CD4-positive, alpha-beta T cell (primary cell): ENCODE measurements around the gene IRS1. TPM values are rescaled to one million over a fixed set of nuclear protein-coding genes. Genes with fewer than 3 reads are reported as not detected.

Source experiments
- ATAC-seq: fragments of 200-7000 bp; cut with Tn5 transposase; one replicate; pipeline ENCODE4 v1.10.0; 2022; ENCODE audit warnings: mild to moderate bottlenecking; ENCODE audit not compliant: poor library complexity
- CTCF ChIA-PET: fragments of 350-600 bp; sonication (Branson Sonifier 250); formaldehyde crosslinking; loops from one replicate; lab custom pipeline; 2021; ENCODE audit warnings: antibody characterized with exemption, inconsistent platforms; lab: Charles Lee
- POLR2A ChIA-PET: fragments of 350-600 bp; sonication (Branson Sonifier 250); formaldehyde crosslinking; loops from one replicate; lab custom pipeline; 2021; ENCODE audit warnings: antibody characterized with exemption, inconsistent platforms; lab: Charles Lee
- DNase-seq, 14 experiments: peaks; one replicate each; pipeline ENCODE4 v3.0.0-alpha.2; 2013 to 2020; ENCODE audit warnings: mixed read lengths in 2 of 14
- H3K27ac ChIP-seq, 2 donors: one replicate each; pipeline versions ENCODE4 v1.5.1 to v1.7.0; 2013; ENCODE audit warnings: low read length in 2 of 2, low read depth in 1 of 2, mild to moderate bottlenecking in 1 of 2
- H3K27me3 ChIP-seq, 2 experiments: 1 replicate in 1 of 2; 2 replicates in 1 of 2; pipeline versions ENCODE4 v1.6.1 to v1.7.0; 2013; ENCODE audit warnings: low read length in 2 of 2, control low read depth in 1 of 2, mild to moderate bottlenecking in 1 of 2, moderate library complexity in 1 of 2; ENCODE audit not compliant: insufficient read depth in 2 of 2, control insufficient read depth in 1 of 2
- H3K36me3 ChIP-seq: one replicate; pipeline ENCODE4 v1.6.1; 2013; ENCODE audit warnings: low read length, control low read depth; ENCODE audit not compliant: insufficient read depth
- H3K4me1 ChIP-seq: one replicate; pipeline ENCODE4 v1.6.1; 2013; ENCODE audit warnings: low read length, control low read depth; ENCODE audit not compliant: insufficient read depth
- H3K4me3 ChIP-seq: one replicate; pipeline ENCODE4 v1.5.1; 2013; ENCODE audit warnings: mild to moderate bottlenecking, low read length, moderate library complexity
- H3K9me3 ChIP-seq, 2 experiments: 1 replicate in 1 of 2; 2 replicates in 1 of 2; pipeline versions ENCODE4 v1.6.1 to v1.7.0; 2013; ENCODE audit warnings: low read length in 2 of 2, mild to moderate bottlenecking in 2 of 2, control low read depth in 1 of 2, moderate library complexity in 1 of 2; ENCODE audit not compliant: control insufficient read depth in 1 of 2, insufficient read depth in 1 of 2
- H3K27ac Mint-ChIP-seq: one replicate; pipeline ENCODE4 v1.8.0; 2020; ENCODE audit warnings: mixed read lengths
- H3K27me3 Mint-ChIP-seq: one replicate; pipeline ENCODE4 v1.8.0; 2021; ENCODE audit warnings: mixed read lengths
- H3K36me3 Mint-ChIP-seq: one replicate; pipeline ENCODE4 v1.8.0; 2021; ENCODE audit warnings: low read depth, mixed read lengths
- H3K4me1 Mint-ChIP-seq: one replicate; pipeline ENCODE4 v1.8.0; 2021; ENCODE audit warnings: low read depth, mixed read lengths
- H3K4me3 Mint-ChIP-seq: one replicate; pipeline ENCODE4 v1.8.0; 2020; ENCODE audit warnings: mild to moderate bottlenecking, mixed read lengths
- H3K9me3 Mint-ChIP-seq: one replicate; pipeline ENCODE4 v1.8.0; 2020; ENCODE audit warnings: mixed read lengths
- intact Hi-C, 2 experiments: fragments of 100-400 bp; cut with DNase I in 1 of 2; cut with micrococcal nuclease in 1 of 2; formaldehyde crosslinking; loops; one replicate each; pipeline versions ENCODE4 v1.15.1 to v1.9.0; 2023 to 2025; cut with DNase I, micrococcal nuclease
- total RNA-seq, 174 experiments: library from RNA in 2 of 174; stranded (reverse) in 2 of 174; gene quantifications; one replicate each; pipeline ENCODE4 v1.2.3 and lab custom pipeline; 2021 to 2026
- TF ChIP-seq, protein P1 (sequence below): fragments of 200-600 bp; IDR thresholded peaks from one replicate; pipeline ENCODE4 v1.8.0; 2022; ENCODE audit warnings: antibody characterized with exemption, mild to moderate bottlenecking

IRS1 gene
- total RNA-seq, 2 experiments from 2014 or later, result 2.9 TPM

DNA sequence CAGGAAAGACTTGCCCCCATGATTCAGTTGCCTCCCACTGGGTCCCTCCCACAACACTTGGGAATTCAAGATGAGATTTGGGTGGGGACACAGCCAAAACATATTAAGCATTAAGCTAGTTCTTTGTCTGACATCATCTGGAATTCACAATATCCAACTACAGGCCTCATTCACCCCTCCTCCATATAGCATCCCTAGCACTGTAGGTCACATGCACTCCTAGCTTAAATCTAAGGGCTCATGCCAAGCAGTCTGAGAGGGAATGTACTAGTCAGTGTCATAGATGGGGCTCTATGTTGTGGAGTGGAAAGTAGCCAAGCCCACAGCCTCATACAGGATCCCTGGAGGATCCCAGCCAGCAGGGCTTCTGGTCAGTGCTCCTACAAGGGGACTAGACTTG, 92.1 kb downstream of the IRS1 start:
- H3K9me3 Mint-ChIP-seq, result no peaks in the 10 kb centered on the region
- CTCF ChIA-PET, result no interaction called here
- POLR2A ChIA-PET, result no interaction called here

DNA sequence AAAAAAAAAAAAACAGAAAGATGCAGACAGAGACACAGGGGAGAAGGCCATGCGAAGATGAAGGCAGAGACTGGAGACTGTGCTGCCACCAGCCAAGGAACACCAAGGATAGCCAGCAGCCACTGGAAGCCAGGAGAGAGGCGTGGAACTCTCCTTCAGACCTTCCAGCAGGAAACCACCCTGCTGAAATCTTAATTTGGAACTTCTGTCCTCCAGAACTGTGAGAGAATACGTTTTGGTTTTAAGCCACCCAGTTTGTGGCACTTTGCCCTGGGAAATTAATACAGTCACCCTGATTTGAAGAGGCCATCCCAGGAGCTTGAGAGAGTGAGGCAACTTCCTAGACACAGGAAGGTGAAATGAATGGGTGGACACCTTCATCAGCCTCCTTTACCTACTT, 93.7 kb downstream of the IRS1 start:
- DNase-seq (no peak), ATAC-seq (no peak)
- no peaks in the 10 kb centered on the region for H3K4me1 ChIP-seq
- ChIA-PET CTCF (no interaction called here), POLR2A (no interaction called here)
- no peak overlapping the region for H3K27ac ChIP-seq
- Mint-ChIP-seq H3K36me3 (no peaks in the 10 kb centered on the region), H3K9me3 (no peaks in the 10 kb centered on the region), H3K27ac (no peak overlapping the region), H3K27me3 (no peaks in the 10 kb centered on the region), H3K4me3 (no peak overlapping the region), H3K4me1 (no peaks in the 10 kb centered on the region)
- H3K27me3 ChIP-seq, result no peaks in the 10 kb centered on the region
- no peak overlapping the region for H3K4me3 ChIP-seq
- no peaks in the 10 kb centered on the region for H3K9me3 ChIP-seq
- no peaks in the 10 kb centered on the region for H3K36me3 ChIP-seq
- TF ChIP-seq, protein P1, sequence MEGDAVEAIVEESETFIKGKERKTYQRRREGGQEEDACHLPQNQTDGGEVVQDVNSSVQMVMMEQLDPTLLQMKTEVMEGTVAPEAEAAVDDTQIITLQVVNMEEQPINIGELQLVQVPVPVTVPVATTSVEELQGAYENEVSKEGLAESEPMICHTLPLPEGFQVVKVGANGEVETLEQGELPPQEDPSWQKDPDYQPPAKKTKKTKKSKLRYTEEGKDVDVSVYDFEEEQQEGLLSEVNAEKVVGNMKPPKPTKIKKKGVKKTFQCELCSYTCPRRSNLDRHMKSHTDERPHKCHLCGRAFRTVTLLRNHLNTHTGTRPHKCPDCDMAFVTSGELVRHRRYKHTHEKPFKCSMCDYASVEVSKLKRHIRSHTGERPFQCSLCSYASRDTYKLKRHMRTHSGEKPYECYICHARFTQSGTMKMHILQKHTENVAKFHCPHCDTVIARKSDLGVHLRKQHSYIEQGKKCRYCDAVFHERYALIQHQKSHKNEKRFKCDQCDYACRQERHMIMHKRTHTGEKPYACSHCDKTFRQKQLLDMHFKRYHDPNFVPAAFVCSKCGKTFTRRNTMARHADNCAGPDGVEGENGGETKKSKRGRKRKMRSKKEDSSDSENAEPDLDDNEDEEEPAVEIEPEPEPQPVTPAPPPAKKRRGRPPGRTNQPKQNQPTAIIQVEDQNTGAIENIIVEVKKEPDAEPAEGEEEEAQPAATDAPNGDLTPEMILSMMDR, result no peak
- intact Hi-C loops, result no loop called here

More for the DNA sequence above, 92.1 kb downstream of the IRS1 start:
- H3K27ac Mint-ChIP-seq, result no peak overlapping the region
- Histone ChIP-seq H3K27me3 (no peaks in the 10 kb centered on the region), H3K9me3 (no peaks in the 10 kb centered on the region), H3K4me3 (no peak overlapping the region), H3K4me1 (no peaks in the 10 kb centered on the region), H3K36me3 (no peaks in the 10 kb centered on the region), H3K27ac (no peak overlapping the region)
- TF ChIP-seq, protein P1, result no peak
- DNase-seq, result no peak
- no peaks in the 10 kb centered on the region for H3K27me3 Mint-ChIP-seq
- H3K4me1 Mint-ChIP-seq, result no peaks in the 10 kb centered on the region
- no peak for ATAC-seq
- intact Hi-C loops, result no loop called here
- H3K4me3 Mint-ChIP-seq, result no peak overlapping the region
- no peaks in the 10 kb centered on the region for H3K36me3 Mint-ChIP-seq

DNA sequence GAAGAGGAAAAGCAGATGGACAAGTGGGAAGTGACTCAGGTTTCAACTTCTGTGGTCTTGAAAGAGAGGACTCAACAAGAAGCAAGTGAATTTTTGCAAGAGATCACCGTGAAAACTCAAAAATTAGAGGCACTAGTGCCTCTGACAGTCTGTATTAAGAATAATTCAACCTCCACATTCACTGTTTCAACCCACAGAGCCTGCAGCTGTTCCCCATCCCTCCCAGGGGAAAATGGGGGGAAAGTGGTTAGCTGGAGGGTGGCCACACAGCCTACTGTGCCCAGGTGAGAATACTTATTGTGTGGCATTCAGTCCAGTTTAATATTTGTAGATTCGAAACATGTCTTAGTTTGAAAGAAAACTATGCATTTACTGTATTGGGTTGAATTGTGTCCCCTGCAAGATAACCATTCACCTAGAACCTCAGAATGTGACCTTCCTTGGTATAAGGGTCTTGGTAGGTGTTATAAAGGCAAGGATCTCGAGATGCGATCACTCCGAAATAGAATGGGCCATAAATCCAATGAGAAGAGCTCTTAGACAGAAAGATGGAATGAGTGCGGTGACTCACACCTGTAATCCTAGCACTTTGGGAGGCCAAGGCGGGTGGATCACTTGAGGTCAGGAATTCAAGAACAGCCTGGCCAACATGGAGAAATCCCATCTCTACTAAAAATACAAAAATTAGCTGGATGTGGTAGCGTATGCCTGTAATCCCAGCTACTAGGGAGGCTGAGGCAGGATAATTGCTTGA, 94.3 kb downstream of the IRS1 start:
- H3K36me3 Mint-ChIP-seq, result no peaks in the 10 kb centered on the region
- no peak for ATAC-seq
- Histone ChIP-seq H3K9me3 (no peaks in the 10 kb centered on the region), H3K4me3 (no peak overlapping the region), H3K27me3 (no peaks in the 10 kb centered on the region), H3K4me1 (no peaks in the 10 kb centered on the region), H3K36me3 (no peaks in the 10 kb centered on the region), H3K27ac (no peak overlapping the region)
- POLR2A ChIA-PET, result no interaction called here
- no peaks in the 10 kb centered on the region for H3K27me3 Mint-ChIP-seq
- CTCF ChIA-PET, result no interaction called here
- H3K9me3 Mint-ChIP-seq, result no peaks in the 10 kb centered on the region
- no peak overlapping the region for H3K4me3 Mint-ChIP-seq
- H3K4me1 Mint-ChIP-seq, result no peaks in the 10 kb centered on the region
- DNase-seq, result no peak
- intact Hi-C loops, result no loop called here
- TF ChIP-seq, protein P1, result no peak
- no peak overlapping the region for H3K27ac Mint-ChIP-seq
